Naive thymus-derived CD4-positive, alpha-beta T cell (primary cell): Measurements from ENCODE around the gene ZNF853. TPM values are rescaled to one million over a fixed set of nuclear protein-coding genes. Genes with fewer than 3 reads are reported as not detected.
A peak's percentile ranks its signal among the peaks of the same experiment; 100 is the strongest.

Source experiments
- ATAC-seq: fragments of 150-1000 bp; cut with Tn5 transposase; 2 replicates; pipeline ENCODE4 v1.10.0; 2021; ENCODE audit warnings: mild to moderate bottlenecking, moderate library complexity
- CTCF ChIA-PET: fragments of 350-600 bp; sonication (Branson Sonifier 250); formaldehyde crosslinking; loops from one replicate; lab custom pipeline; 2021; ENCODE audit warnings: antibody characterized with exemption; lab: Charles Lee
- POLR2A ChIA-PET: fragments of 350-600 bp; sonication (Branson Sonifier 250); formaldehyde crosslinking; loops from one replicate; lab custom pipeline; 2021; ENCODE audit warnings: antibody characterized with exemption, inconsistent platforms; lab: Charles Lee
- DNase-seq, 9 donors: peaks; one replicate each; pipeline versions ENCODE4 v3.0.0 to v3.0.0-alpha.2; 2020 to 2022; ENCODE audit warnings: mixed read lengths in 1 of 9
- H3K27ac ChIP-seq: one replicate; pipeline ENCODE4 v1.7.0; 2013; ENCODE audit warnings: mild to moderate bottlenecking, low read depth, low read length, moderate library complexity
- H3K27me3 ChIP-seq, 2 donors: one replicate each; pipeline ENCODE4 v1.7.0; 2013; ENCODE audit warnings: low read length in 2 of 2, mild to moderate bottlenecking in 2 of 2, moderate library complexity in 2 of 2; ENCODE audit not compliant: control insufficient read depth in 2 of 2, insufficient read depth in 2 of 2
- H3K36me3 ChIP-seq, 3 experiments: 1 replicate in 2 of 3; 2 replicates in 1 of 3; pipeline ENCODE4 v1.7.0; 2013; ENCODE audit warnings: low read length in 3 of 3, mild to moderate bottlenecking in 3 of 3, moderate library complexity in 1 of 3; ENCODE audit not compliant: insufficient read depth in 3 of 3, control insufficient read depth in 2 of 3
- H3K4me1 ChIP-seq, 2 donors: one replicate each; pipeline ENCODE4 v1.7.0; 2013; ENCODE audit warnings: low read length in 2 of 2, mild to moderate bottlenecking in 2 of 2, moderate library complexity in 1 of 2; ENCODE audit not compliant: control insufficient read depth in 2 of 2, insufficient read depth in 2 of 2
- H3K4me3 ChIP-seq: 2 replicates; pipeline ENCODE4 v1.7.0; 2013; ENCODE audit warnings: mild to moderate bottlenecking, low read length
- H3K9me3 ChIP-seq, 3 experiments: 1 replicate in 2 of 3; 2 replicates in 1 of 3; pipeline ENCODE4 v1.7.0; 2013; ENCODE audit warnings: low read length in 3 of 3; ENCODE audit not compliant: control insufficient read depth in 2 of 3
- H3K27ac Mint-ChIP-seq, 9 donors: one replicate each; pipeline ENCODE4 v1.8.0; 2020 to 2022; ENCODE audit warnings: mixed read lengths in 9 of 9, mild to moderate bottlenecking in 8 of 9, moderate library complexity in 5 of 9, inconsistent platforms in 2 of 9
- H3K27me3 Mint-ChIP-seq, 5 donors: one replicate each; pipeline ENCODE4 v1.8.0; 2021 to 2022; ENCODE audit warnings: mixed read lengths in 5 of 5, mild to moderate bottlenecking in 1 of 5
- H3K36me3 Mint-ChIP-seq, 5 donors: one replicate each; pipeline ENCODE4 v1.8.0; 2020 to 2022; ENCODE audit warnings: mixed read lengths in 5 of 5, mild to moderate bottlenecking in 3 of 5, inconsistent platforms in 1 of 5
- H3K4me1 Mint-ChIP-seq, 7 donors: one replicate each; pipeline ENCODE4 v1.8.0; 2020 to 2022; ENCODE audit warnings: mixed read lengths in 7 of 7, mild to moderate bottlenecking in 3 of 7, inconsistent platforms in 1 of 7
- H3K4me3 Mint-ChIP-seq, 10 donors: one replicate each; pipeline ENCODE4 v1.8.0; 2020 to 2022; ENCODE audit warnings: mild to moderate bottlenecking in 10 of 10, mixed read lengths in 10 of 10, moderate library complexity in 6 of 10, inconsistent platforms in 2 of 10
- H3K9me3 Mint-ChIP-seq, 11 donors: one replicate each; pipeline ENCODE4 v1.8.0; 2020 to 2022; ENCODE audit warnings: mixed read lengths in 11 of 11, mild to moderate bottlenecking in 4 of 11, inconsistent platforms in 1 of 11, moderate library complexity in 1 of 11
- intact Hi-C, 2 donors: fragments of 100-400 bp; cut with micrococcal nuclease; formaldehyde crosslinking; loops; one replicate each; pipeline ENCODE4 v1.15.1; 2023
- polyA plus RNA-seq, 2 donors: library from polyadenylated mRNA; unstranded; fragments of 300-500 nt; fragmentation: Illumina TruSeq; gene quantifications; one replicate each; pipeline ENCODE4 v1.2.3, GENCODE V29; 2021
- total RNA-seq, 6 experiments: library from RNA in 5 of 6; stranded (reverse) in 5 of 6; gene quantifications; 1 replicate in 5 of 6; 2 replicates in 1 of 6; pipeline ENCODE4 v1.2.3 and lab custom pipeline; 2021 to 2026

Gene ZNF853
- total and polyA plus RNA-seq, 7 experiments from 2014 or later = 0.15 to 5.3 (median 3.2) TPM

DNA sequence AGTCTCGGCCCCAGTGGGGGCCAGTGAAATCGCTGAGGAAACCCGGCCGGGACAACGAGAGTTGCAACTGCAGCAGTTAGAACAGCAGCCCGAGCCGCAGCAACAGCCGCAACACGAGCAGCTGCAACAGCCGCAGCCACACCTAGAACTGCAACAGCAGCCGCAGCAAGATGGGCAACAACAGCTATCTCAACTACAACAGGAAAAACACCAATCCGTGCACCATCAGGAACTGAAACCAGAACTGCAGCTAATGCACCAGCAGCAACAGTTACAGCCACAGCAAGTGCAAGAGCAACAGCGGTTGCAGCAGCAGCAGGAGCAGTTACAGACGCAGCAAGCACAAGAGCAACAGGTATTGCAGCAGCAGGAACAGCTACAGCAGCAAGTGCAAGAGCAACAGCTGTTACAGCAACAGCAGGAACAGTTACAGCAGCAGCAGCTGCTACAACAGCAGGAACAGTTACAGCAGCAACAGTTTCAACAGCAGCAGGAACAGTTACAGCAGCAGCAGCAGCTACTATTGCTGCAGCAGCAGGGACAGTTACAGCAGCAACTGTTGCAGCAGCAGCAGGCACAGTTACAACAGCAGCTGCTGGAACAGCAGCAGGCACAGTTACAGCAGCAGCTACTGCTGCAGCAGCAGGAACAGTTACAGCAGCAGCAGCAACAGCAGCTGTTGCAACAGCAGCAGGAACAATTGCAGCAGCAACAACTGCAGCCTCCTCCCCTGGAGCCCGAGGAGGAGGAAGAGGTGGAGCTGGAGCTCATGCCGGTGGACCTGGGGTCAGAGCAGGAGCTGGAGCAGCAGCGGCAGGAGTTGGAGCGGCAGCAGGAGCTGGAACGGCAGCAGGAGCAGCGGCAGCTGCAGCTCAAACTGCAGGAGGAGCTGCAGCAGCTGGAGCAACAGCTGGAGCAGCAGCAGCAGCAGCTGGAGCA, 6.1 kb downstream of the ZNF853 start:
- peaks cover 25 to 43% of the 10 kb centered on the region in 2 donors for H3K4me1 ChIP-seq
- H3K36me3 ChIP-seq = no peaks in the 10 kb centered on the region
- H3K27me3 ChIP-seq = no peaks in the 10 kb centered on the region
- no peak overlapping the region for H3K27ac ChIP-seq
- H3K27ac Mint-ChIP-seq = peak overlapping the region; percentile 26 to 86 (median 48)
- peaks cover 3 to 15% (median 8%) of the 10 kb centered on the region in 5 donors for H3K36me3 Mint-ChIP-seq
- peak overlapping the region in 8 of 10 donors; percentile 13 to 61 (median 36) for H3K4me3 Mint-ChIP-seq
- H3K9me3 ChIP-seq = no peaks in the 10 kb centered on the region
- peaks cover 0 to 3% (median 0%) of the 10 kb centered on the region in 11 donors for H3K9me3 Mint-ChIP-seq
- ATAC-seq = no peak
- CTCF ChIA-PET = interaction anchor here (0.6 kb wide), 1 partner anchor 493 kb away, joined by 3 read pairs; no protein-coding TSS in a partner anchor
- H3K4me1 Mint-ChIP-seq = peaks cover 25 to 52% (median 40%) of the 10 kb centered on the region in 7 donors
- peaks cover 0 to 28% (median 0%) of the 10 kb centered on the region in 5 donors for H3K27me3 Mint-ChIP-seq
- intact Hi-C loops = no loop called here
- DNase-seq = no peak
- POLR2A ChIA-PET = interaction anchor here (1.5 kb wide), 1 partner anchor 15 kb away, joined by 5 read pairs; no protein-coding TSS in a partner anchor
- peak overlapping the region; percentile 18 for H3K4me3 ChIP-seq

DNA sequence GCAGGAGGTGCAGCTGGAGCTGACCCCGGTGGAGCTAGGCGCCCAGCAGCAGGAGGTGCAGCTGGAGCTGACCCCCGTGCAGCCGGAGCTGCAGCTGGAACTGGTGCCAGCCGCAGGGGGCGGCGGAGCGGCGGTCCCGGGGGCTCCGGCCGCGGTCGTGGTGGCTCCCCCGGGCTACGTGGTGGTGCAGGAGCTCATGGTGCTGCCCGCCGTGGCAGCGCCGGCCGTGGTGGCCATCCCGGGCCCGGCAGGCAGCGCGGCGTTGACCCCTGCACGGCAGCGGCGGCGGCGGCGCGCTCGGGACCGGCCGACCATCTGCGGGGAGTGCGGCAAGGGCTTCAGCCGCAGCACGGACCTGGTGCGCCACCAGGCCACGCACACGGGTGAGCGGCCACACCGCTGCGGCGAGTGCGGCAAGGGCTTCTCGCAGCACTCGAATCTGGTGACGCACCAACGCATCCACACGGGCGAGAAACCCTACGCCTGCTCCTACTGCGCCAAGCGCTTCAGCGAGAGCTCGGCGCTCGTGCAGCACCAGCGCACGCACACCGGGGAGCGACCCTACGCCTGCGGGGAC, 6.8 kb downstream of the ZNF853 start:
- H3K4me1 ChIP-seq = peaks cover 25 to 43% of the 10 kb centered on the region in 2 donors
- CTCF ChIA-PET = no interaction called here
- H3K9me3 Mint-ChIP-seq = peaks cover 0 to 3% (median 0%) of the 10 kb centered on the region in 11 donors

DNA sequence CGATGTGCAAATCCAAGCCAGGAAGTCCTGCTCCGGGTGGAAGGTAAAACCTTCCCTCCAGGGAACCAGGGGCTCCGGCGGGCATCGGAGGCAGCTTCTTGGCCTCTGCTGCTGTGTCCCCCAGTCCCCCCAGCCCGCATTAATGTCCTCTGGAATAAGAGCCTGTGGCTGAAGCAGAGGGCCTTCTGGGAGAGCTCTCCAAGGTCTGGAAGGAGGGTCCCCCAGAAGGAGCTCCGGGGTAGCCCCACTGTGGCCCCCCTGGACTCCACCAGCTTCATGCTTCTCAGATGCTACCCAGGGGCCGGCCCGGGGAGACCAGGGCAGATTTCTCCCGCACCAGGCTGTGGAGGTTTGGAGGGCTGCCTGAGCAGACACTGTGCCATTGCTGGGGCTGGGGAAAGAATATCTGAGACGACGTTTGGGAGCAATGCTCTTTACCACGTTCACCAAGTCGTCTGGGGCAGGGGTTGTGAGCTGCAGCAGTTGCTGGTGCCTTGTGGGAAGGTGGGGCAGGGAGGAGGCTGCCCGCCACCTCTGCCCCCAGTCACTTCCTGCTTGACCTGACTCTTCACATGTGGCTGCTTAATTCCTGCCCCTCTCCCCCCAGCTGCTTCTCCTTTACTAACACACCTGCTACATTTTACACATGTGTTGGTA, 8.3 kb downstream of the ZNF853 start:
- Mint-ChIP-seq H3K4me3 (peak overlapping the region; percentile 39 to 85 (median 72)), H3K27me3 (peaks cover 0 to 12% (median 0%) of the 10 kb centered on the region in 5 donors), H3K4me1 (peaks cover 25 to 45% (median 39%) of the 10 kb centered on the region in 7 donors), H3K27ac (peak overlapping the region; percentile 65 to 92 (median 88)), H3K9me3 (peaks cover 0 to 3% (median 0%) of the 10 kb centered on the region in 11 donors), H3K36me3 (peaks cover 3 to 15% (median 8%) of the 10 kb centered on the region in 5 donors)
- ChIA-PET POLR2A (no interaction called here), CTCF (interaction anchor here (0.8 kb wide), 1 partner anchor 24 kb away, joined by 3 read pairs; no protein-coding TSS in a partner anchor)
- no peaks in the 10 kb centered on the region for H3K27me3 ChIP-seq
- DNase-seq (peak in 1 of 9 donors; percentile 21), ATAC-seq (peak; percentile 70)
- intact Hi-C loops = no loop called here
- no peaks in the 10 kb centered on the region for H3K36me3 ChIP-seq
- peak overlapping the region; percentile 57 for H3K27ac ChIP-seq
- H3K9me3 ChIP-seq = no peaks in the 10 kb centered on the region
- peaks cover 25 to 43% of the 10 kb centered on the region in 2 donors for H3K4me1 ChIP-seq
- peak overlapping the region; percentile 21 for H3K4me3 ChIP-seq

More for the DNA sequence above, 6.8 kb downstream of the ZNF853 start:
- H3K9me3 ChIP-seq = no peaks in the 10 kb centered on the region
- ATAC-seq (no peak), DNase-seq (no peak)
- Mint-ChIP-seq H3K27ac (peak overlapping the region in 1 of 9 donors; percentile 46), H3K27me3 (peaks cover 0 to 23% (median 0%) of the 10 kb centered on the region in 5 donors), H3K4me3 (no peak overlapping the region), H3K36me3 (peaks cover 3 to 15% (median 8%) of the 10 kb centered on the region in 5 donors), H3K4me1 (peaks cover 25 to 50% (median 40%) of the 10 kb centered on the region in 7 donors)
- no peaks in the 10 kb centered on the region for H3K36me3 ChIP-seq
- intact Hi-C loops = no loop called here
- POLR2A ChIA-PET = interaction anchor here (1.5 kb wide), 1 partner anchor 14 kb away, joined by 5 read pairs; no protein-coding TSS in a partner anchor
- no peaks in the 10 kb centered on the region for H3K27me3 ChIP-seq
- no peak overlapping the region for H3K27ac ChIP-seq
- H3K4me3 ChIP-seq = no peak overlapping the region

DNA sequence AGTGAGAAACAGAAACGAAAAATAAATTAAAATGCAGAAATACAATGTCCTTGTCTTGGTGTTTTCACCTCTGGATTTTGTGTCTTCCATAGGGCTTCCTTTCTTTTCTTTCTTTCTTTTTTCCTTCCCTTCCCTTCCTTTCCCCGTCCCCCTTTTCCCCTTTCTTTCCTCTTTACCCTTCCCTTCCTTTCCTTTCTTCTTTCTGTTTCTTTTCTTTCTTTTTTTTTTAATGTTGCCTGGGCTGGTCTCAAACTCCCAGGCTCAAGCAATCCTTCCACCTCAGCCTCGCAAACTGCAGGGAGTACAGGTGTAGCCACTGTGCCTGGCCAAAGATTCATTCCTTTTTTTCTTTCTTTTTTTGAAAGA, 8.8 kb downstream of the ZNF853 start:
- no peaks in the 10 kb centered on the region for H3K27me3 ChIP-seq
- H3K27ac ChIP-seq = peak overlapping the region; percentile 57
- ChIA-PET CTCF (interaction anchor here (0.8 kb wide), 1 partner anchor 25 kb away, joined by 3 read pairs; no protein-coding TSS in a partner anchor), POLR2A (no interaction called here)
- peak overlapping the region; percentile 65 to 92 (median 88) for H3K27ac Mint-ChIP-seq
- H3K4me1 ChIP-seq = peaks cover 25 to 43% of the 10 kb centered on the region in 2 donors
- H3K36me3 ChIP-seq = no peaks in the 10 kb centered on the region
- peak overlapping the region; percentile 21 for H3K4me3 ChIP-seq
- H3K27me3 Mint-ChIP-seq = peaks cover 0 to 7% (median 0%) of the 10 kb centered on the region in 5 donors
- H3K4me1 Mint-ChIP-seq = peaks cover 25 to 45% (median 38%) of the 10 kb centered on the region in 7 donors
- DNase-seq (no peak), ATAC-seq (no peak)
- H3K9me3 ChIP-seq = no peaks in the 10 kb centered on the region
- peak overlapping the region; percentile 39 to 85 (median 72) for H3K4me3 Mint-ChIP-seq
- peaks cover 3 to 15% (median 8%) of the 10 kb centered on the region in 5 donors for H3K36me3 Mint-ChIP-seq
- intact Hi-C loops = no loop called here
- H3K9me3 Mint-ChIP-seq = peaks cover 0 to 3% (median 0%) of the 10 kb centered on the region in 11 donors

DNA sequence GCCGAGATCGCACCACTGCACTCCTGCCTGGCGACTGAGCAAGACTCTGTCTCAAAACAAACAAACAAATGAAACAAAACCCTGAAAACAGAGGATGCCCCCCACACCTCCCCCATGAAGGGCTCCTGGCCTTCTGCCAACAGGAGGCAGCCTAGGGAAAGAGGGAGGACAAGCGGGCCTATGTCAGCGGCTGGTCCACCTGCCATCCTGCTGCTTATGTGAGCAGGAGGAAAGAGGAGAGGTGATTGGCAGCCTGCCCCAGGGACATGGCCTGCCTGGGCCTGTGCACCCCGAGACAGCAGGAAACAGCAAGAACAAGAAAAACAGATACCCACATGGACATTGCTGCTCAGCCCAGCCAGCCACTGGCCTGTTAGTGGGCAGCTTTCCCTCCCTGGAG, 12.6 kb downstream of the ZNF853 start:
- intact Hi-C loops = no loop called here
- no peak overlapping the region for H3K27ac Mint-ChIP-seq
- POLR2A ChIA-PET = interaction anchor here (1.1 kb wide), 1 partner anchor 10 kb away, joined by 4 read pairs; no protein-coding TSS in a partner anchor

More for the DNA sequence above, 12.6 kb downstream of the ZNF853 start:
- Histone ChIP-seq H3K36me3 (no peaks in the 10 kb centered on the region), H3K27ac (no peak overlapping the region), H3K27me3 (no peaks in the 10 kb centered on the region), H3K4me1 (peaks cover 15% of the 10 kb centered on the region in 2 donors), H3K9me3 (no peaks in the 10 kb centered on the region), H3K4me3 (no peak overlapping the region)
- DNase-seq (no peak), ATAC-seq (no peak)
- Mint-ChIP-seq H3K36me3 (peaks cover 0 to 7% (median 0%) of the 10 kb centered on the region in 5 donors), H3K4me1 (peaks cover 9 to 20% (median 16%) of the 10 kb centered on the region in 7 donors), H3K9me3 (no peaks in the 10 kb centered on the region), H3K27me3 (no peaks in the 10 kb centered on the region), H3K4me3 (no peak overlapping the region)
- CTCF ChIA-PET = no interaction called here
